ENCODE results near the gene SPATC1L. TPM values are rescaled to one million over a fixed set of nuclear protein-coding genes. Genes with fewer than 3 reads are reported as not detected.
A peak's percentile ranks its signal among the peaks of the same experiment; 100 is the strongest.

Gene SPATC1L
- total RNA-seq, 4 donors from 2014 or later, result 1.5 to 11.9 (median 3.0) TPM

DNA sequence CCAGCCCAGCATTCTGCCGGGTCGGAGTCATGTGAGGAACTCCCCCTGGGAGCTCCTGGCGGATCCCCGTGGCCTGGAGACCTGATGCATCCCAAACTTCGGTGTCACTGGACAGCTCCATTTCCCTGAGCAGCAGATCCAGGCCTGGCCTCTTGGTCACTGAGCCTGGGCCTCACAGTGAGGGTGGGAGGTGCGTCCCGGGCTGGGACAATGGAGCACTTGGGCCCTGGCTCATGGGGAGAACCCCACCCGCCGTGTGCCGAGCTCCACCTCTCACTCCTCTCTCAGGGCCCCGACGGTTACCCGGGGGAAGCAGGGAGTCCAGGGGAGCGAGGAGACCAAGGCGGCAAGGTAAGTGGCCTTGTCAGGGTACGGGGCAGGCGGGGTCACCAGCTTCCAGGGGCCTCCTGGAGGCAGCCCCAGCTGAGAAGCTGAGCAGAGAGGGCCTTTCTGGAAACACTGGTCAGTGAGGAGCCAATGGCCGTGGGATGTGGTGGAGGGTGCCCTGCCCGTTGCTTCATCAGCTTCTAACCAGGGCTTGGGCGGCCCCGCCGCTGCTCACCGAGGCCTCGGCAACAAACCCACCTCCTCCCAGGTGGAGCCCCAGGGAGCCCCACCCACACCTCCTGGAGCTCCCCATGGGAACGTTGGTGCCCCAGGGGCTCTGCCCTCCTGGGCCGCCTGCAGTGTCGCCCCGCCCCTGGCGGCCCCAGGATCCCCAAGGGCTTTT lies 66.5 kb downstream of the SPATC1L start:
- DNase-seq (peak in 1 of 2 donors; percentile 8), ATAC-seq (no peak)
- intact Hi-C loops (cut with DNase I; ENCODE audit: low total_unique reads), result no loop called here
- Histone ChIP-seq H3K36me3 (peaks cover 0 to 12% of the 10 kb centered on the region in 2 donors), H3K27me3 (no peaks in the 10 kb centered on the region), H3K9me3 (no peaks in the 10 kb centered on the region), H3K27ac (no peak overlapping the region), H3K4me3 (no peak overlapping the region), H3K4me1 (no peaks in the 10 kb centered on the region)
- TF ChIP-seq POLR2A (IDR thresholded peaks at IDR 0.05), result no peak
- TF ChIP-seq, protein P1, sequence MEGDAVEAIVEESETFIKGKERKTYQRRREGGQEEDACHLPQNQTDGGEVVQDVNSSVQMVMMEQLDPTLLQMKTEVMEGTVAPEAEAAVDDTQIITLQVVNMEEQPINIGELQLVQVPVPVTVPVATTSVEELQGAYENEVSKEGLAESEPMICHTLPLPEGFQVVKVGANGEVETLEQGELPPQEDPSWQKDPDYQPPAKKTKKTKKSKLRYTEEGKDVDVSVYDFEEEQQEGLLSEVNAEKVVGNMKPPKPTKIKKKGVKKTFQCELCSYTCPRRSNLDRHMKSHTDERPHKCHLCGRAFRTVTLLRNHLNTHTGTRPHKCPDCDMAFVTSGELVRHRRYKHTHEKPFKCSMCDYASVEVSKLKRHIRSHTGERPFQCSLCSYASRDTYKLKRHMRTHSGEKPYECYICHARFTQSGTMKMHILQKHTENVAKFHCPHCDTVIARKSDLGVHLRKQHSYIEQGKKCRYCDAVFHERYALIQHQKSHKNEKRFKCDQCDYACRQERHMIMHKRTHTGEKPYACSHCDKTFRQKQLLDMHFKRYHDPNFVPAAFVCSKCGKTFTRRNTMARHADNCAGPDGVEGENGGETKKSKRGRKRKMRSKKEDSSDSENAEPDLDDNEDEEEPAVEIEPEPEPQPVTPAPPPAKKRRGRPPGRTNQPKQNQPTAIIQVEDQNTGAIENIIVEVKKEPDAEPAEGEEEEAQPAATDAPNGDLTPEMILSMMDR (IDR thresholded peaks at IDR 0.05 in 4 of 5, conservative IDR thresholded peaks at IDR 0.05 in 1 of 5), result no peak
- in situ Hi-C loops (cut with MboI; ENCODE audit: low sequenced_read_pairs in 4 of 4), result loop anchor here in 2 of 4 donors (25.0 kb wide), 1 partner anchor 155 kb away; no protein-coding TSS in a partner anchor

DNA sequence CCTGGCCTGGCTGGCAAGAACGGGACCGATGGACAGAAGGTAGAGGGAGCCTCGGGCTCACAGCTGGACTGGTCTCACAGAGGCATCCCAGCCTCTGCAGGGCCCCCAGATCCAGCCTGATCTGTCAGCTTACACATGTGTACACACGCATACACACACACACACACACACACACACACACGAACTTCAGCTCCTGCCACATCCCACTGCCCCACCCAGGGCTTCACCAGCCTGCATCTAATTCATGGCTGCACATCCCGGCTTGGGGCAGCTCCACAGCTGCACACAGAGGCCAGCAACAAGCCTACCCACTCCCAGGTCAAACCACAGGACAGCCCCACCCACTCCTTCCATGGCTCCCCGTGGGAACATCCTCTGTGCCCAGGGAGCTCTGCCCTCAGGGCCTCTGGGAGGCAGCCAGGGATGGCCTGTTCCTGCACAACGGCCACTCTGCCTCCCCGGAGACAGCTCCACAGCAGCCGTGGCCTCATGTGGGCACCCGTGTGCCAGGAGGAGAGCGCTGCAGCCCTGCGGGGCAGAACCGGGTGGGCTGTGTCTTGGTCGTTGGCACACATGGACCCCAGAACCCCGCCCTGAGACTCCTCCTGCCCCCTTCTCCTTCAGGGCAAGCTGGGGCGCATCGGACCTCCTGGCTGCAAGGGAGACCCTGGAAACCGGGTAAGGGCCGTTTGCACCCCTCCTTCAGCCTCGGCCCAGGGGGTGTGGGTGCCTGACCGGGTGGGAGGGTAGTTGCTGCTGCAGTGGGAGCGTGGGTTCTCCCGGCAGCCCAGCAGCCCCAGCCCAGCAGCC lies 67.3 kb downstream of the SPATC1L start:
- DNase-seq (peak in 1 of 2 donors; percentile 8), ATAC-seq (no peak)
- H3K27me3 ChIP-seq, result no peaks in the 10 kb centered on the region
- no peaks in the 10 kb centered on the region for H3K4me1 ChIP-seq
- intact Hi-C loops (cut with DNase I; ENCODE audit: low total_unique reads), result no loop called here
- H3K4me3 ChIP-seq, result no peak overlapping the region
- no peak for TF ChIP-seq POLR2A (IDR thresholded peaks at IDR 0.05)
- TF ChIP-seq, protein P1 (IDR thresholded peaks at IDR 0.05 in 4 of 5, conservative IDR thresholded peaks at IDR 0.05 in 1 of 5), result no peak
- H3K27ac ChIP-seq, result no peak overlapping the region
- in situ Hi-C loops (cut with MboI; ENCODE audit: low sequenced_read_pairs in 4 of 4), result loop anchor here in 2 of 4 donors (25.0 kb wide), 1 partner anchor 155 kb away; no protein-coding TSS in a partner anchor
- H3K9me3 ChIP-seq, result no peaks in the 10 kb centered on the region
- H3K36me3 ChIP-seq, result peaks cover 0 to 14% of the 10 kb centered on the region in 2 donors

- no peaks in the 10 kb centered on the region for H3K4me1 ChIP-seq
- no peak overlapping the region for H3K4me3 ChIP-seq
- intact Hi-C loops (cut with DNase I; ENCODE audit: low total_unique reads), result no loop called here
- H3K27me3 ChIP-seq, result no peaks in the 10 kb centered on the region
- TF ChIP-seq, protein P1 (IDR thresholded peaks at IDR 0.05 in 4 of 5, conservative IDR thresholded peaks at IDR 0.05 in 1 of 5), result no peak
- no peak for TF ChIP-seq POLR2A (IDR thresholded peaks at IDR 0.05)
- no peak for ATAC-seq
- in situ Hi-C loops (cut with MboI; ENCODE audit: low sequenced_read_pairs in 4 of 4), result loop anchor here in 2 of 4 donors (25.0 kb wide), 1 partner anchor 154 kb away; no protein-coding TSS in a partner anchor
- peaks cover 0 to 14% of the 10 kb centered on the region in 2 donors for H3K36me3 ChIP-seq
- peak in 1 of 2 donors; percentile 8 for DNase-seq
- no peaks in the 10 kb centered on the region for H3K9me3 ChIP-seq
- H3K27ac ChIP-seq, result no peak overlapping the region
These were observed 68.0 kb downstream of the SPATC1L start for GRCh38 chr21:46116189-46116775.

- ATAC-seq (no peak), DNase-seq (peak in 1 of 2 donors; percentile 9)
- intact Hi-C loops (cut with DNase I; ENCODE audit: low total_unique reads), result no loop called here
- peaks cover 0 to 14% of the 10 kb centered on the region in 2 donors for H3K36me3 ChIP-seq
- H3K4me1 ChIP-seq, result no peaks in the 10 kb centered on the region
- in situ Hi-C loops (cut with MboI; ENCODE audit: low sequenced_read_pairs in 4 of 4), result loop anchor here in 2 of 4 donors (25.0 kb wide), 1 partner anchor 153 kb away; no protein-coding TSS in a partner anchor
- no peak overlapping the region for H3K27ac ChIP-seq
- no peaks in the 10 kb centered on the region for H3K27me3 ChIP-seq
- TF ChIP-seq POLR2A (IDR thresholded peaks at IDR 0.05), result no peak
- TF ChIP-seq, protein P1 (IDR thresholded peaks at IDR 0.05 in 4 of 5, conservative IDR thresholded peaks at IDR 0.05 in 1 of 5), result no peak
- no peaks in the 10 kb centered on the region for H3K9me3 ChIP-seq
- no peak overlapping the region for H3K4me3 ChIP-seq
These were observed 68.6 kb downstream of the SPATC1L start for GRCh38 chr21:46115441-46116188.

Measured in gastrocnemius medialis (tissue), 4 donors.